Activated naive CD8-positive, alpha-beta T cell treated with anti-CD3 and anti-CD28 coated beads for 36 hours (primary cell): ENCODE measurements around the gene C11orf58. TPM values are rescaled to one million over a fixed set of nuclear protein-coding genes. Genes with fewer than 3 reads are reported as not detected.
A peak's percentile ranks its signal among the peaks of the same experiment; 100 is the strongest.

Source experiments
- DNase-seq: peaks from one replicate; pipeline ENCODE4 v3.0.0; 2021
- H3K27ac Mint-ChIP-seq: one replicate; pipeline ENCODE4 v1.8.0; 2022; ENCODE audit warnings: mild to moderate bottlenecking, moderate library complexity, mixed read lengths
- H3K27me3 Mint-ChIP-seq: one replicate; pipeline ENCODE4 v1.8.0; 2022; ENCODE audit warnings: mild to moderate bottlenecking, mixed read lengths
- H3K36me3 Mint-ChIP-seq: one replicate; pipeline ENCODE4 v1.8.0; 2021; ENCODE audit warnings: mild to moderate bottlenecking, mixed read lengths
- H3K4me1 Mint-ChIP-seq: one replicate; pipeline ENCODE4 v1.8.0; 2021; ENCODE audit warnings: mixed read lengths
- H3K4me3 Mint-ChIP-seq: one replicate; pipeline ENCODE4 v1.8.0; 2022; ENCODE audit warnings: mild to moderate bottlenecking, moderate library complexity, mixed read lengths
- H3K9me3 Mint-ChIP-seq: one replicate; pipeline ENCODE4 v1.8.0; 2022; ENCODE audit warnings: mixed read lengths
- total RNA-seq, 2 experiments: library from RNA; stranded (reverse); gene quantifications; one replicate each; pipeline ENCODE4 v1.2.3, GENCODE V29; 2021

The C11orf58 gene
- total RNA-seq, 2 experiments from 2014 or later: 151 to 153 TPM

DNA sequence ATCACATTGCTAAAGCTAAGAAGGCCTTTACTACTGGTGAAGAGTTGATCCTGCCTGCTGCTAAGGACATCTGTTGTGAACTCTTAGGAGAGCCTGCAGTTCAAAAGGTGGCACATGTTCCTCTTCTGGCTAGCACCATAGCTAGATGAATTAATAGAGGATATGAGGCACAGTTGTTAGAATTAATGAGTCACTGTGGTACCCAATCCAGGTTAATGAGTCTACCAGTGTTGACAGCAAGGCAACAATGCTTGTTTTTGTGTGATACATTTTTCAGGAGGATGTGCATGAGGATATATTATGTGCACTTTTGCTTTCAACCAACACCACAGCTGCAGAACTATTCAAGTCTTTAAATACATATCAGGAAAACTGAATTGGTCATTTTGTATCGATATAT, 12.0 kb downstream of the C11orf58 start:
- Mint-ChIP-seq H3K4me1 (peaks cover 31% of the 10 kb centered on the region), H3K27ac (peak overlapping the region; percentile 72), H3K4me3 (no peak overlapping the region), H3K27me3 (no peaks in the 10 kb centered on the region), H3K36me3 (peaks cover 54% of the 10 kb centered on the region), H3K9me3 (no peaks in the 10 kb centered on the region)
- DNase-seq: no peak

DNA sequence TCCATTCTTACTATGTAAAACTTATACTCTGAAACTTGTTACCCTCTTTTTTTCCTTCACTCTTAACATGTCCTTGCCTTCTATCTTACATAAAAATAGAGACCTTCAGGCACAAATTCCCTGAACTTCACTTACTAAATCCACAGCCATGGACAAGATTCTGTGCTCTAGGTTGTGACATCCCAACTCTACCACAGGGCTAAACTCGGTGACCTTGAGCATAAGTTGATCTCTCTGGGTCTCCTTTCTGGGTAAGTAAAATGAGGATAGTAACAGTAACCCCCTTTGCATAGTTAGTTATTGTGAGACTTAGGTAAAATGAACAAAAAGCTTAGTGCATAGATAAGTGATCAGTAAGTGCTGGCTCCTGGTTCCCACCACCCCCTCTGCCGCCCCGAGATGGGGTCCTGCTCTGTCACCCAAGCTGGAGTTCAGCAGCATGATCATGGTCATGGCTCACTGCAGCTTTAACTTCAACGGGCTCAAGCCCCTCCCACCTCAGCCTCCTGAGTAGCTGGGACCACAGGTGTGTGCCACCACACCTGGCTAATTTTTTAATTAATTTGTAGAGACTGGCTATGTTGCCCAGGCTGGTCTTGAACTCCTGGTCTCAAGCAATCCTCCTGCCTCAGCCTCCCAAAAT, 20.1 kb downstream of the C11orf58 start:
- H3K36me3 Mint-ChIP-seq: peaks cover 38% of the 10 kb centered on the region
- no peak for DNase-seq
- peak overlapping the region; percentile 36 for H3K27ac Mint-ChIP-seq
- H3K27me3 Mint-ChIP-seq: no peaks in the 10 kb centered on the region
- H3K9me3 Mint-ChIP-seq: peaks cover 4% of the 10 kb centered on the region
- H3K4me3 Mint-ChIP-seq: no peak overlapping the region
- H3K4me1 Mint-ChIP-seq: peaks cover 23% of the 10 kb centered on the region

DNA sequence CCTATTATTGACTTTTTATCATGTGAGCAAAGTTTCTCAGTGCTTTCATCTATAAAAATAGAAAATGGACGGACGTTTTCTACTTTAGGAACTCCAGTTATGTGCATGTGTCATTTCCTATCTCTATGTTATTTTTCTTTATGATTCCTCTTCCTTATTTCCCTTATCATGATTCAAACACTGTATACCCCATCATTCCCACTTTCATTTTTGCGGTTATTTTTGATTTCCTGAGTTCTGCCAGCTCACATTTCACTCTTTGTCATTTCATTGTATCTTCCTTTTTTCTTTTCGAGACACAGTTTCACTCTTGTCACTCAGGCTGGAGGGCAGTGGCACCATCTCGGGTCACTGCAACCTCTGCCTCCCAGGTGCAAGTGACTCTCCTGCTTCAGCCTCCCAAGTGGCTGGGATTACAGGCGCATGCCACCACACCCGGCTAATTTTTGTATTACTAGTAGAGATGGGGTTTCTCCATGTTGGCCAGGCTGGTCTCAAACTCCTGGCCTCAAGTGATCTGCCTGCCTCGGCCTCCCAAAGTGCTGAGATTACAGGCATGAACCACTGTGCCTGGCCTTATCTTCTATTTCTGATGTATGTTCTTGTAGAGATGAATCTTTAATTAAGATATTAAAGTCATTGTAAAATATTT, 21.5 kb downstream of the C11orf58 start:
- Mint-ChIP-seq H3K4me1 (peaks cover 15% of the 10 kb centered on the region), H3K9me3 (peaks cover 4% of the 10 kb centered on the region), H3K4me3 (no peak overlapping the region), H3K27ac (peak overlapping the region; percentile 55), H3K36me3 (peaks cover 31% of the 10 kb centered on the region), H3K27me3 (no peaks in the 10 kb centered on the region)
- no peak for DNase-seq

DNA sequence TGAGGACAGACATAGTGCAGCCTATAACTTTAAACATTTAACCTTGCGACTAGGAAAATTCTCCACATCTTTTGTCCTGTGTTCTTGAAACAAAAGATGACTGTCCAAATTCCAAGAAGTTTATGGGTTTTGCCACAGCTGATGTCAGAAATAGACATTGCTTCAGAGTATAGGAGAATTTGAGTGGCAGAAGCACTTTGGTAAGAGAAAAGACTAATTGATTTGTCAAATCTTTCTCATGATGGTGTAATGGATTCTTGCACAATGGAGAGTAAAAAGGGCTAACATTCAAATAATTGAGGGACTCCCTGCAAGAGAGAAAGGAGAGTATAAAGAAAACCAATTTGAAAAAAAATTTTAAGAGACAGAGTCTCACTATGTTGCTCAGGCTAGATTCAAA, 25.3 kb downstream of the C11orf58 start:
- DNase-seq: no peak
- peaks cover 4% of the 10 kb centered on the region for H3K9me3 Mint-ChIP-seq
- H3K36me3 Mint-ChIP-seq: peaks cover 9% of the 10 kb centered on the region
- peaks cover 11% of the 10 kb centered on the region for H3K4me1 Mint-ChIP-seq
- H3K27ac Mint-ChIP-seq: no peak overlapping the region
- no peak overlapping the region for H3K4me3 Mint-ChIP-seq
- H3K27me3 Mint-ChIP-seq: no peaks in the 10 kb centered on the region

DNA sequence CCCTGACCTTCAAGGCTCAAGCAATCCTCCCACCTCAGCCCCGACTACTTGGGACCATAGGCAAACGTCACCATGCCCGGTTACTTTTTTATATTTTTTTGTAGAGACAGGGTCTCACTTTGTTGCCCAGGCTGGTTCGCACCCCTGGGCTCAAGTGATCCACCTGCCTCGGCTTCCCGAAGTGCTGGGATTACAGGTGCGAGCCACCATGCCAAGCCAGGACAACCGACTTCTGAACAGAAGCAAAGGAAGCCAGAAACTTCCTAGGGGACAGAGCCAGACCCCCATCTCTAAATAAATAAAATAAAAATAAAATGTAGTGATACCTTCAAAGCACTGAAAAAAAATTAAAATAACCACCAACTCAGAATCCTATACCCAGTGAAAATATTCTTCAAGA, 26.4 kb downstream of the C11orf58 start:
- peaks cover 2% of the 10 kb centered on the region for H3K36me3 Mint-ChIP-seq
- H3K4me3 Mint-ChIP-seq: no peak overlapping the region
- no peak for DNase-seq
- H3K4me1 Mint-ChIP-seq: peaks cover 3% of the 10 kb centered on the region
- H3K27me3 Mint-ChIP-seq: no peaks in the 10 kb centered on the region
- H3K9me3 Mint-ChIP-seq: no peaks in the 10 kb centered on the region
- H3K27ac Mint-ChIP-seq: no peak overlapping the region

DNA sequence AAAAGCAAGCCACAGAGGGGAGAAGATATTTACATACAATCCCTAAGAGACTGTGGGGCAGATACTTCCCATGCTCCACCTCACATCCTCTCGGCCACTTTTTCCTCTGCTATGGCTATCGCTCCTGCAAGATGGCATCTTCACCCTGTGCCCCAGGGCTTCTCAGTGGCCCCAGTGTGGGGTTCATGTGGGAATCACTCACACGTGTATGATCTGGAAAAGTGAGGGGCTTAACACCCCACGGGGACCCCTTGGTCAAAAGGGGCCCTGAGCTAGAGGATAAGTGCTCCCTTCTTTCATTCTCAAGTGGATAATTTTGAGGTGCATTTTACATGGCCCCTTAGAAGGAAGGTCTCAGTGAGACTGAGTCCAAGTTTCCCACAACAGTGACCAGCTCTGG, 28.7 kb downstream of the C11orf58 start:
- no peak for DNase-seq

DNA sequence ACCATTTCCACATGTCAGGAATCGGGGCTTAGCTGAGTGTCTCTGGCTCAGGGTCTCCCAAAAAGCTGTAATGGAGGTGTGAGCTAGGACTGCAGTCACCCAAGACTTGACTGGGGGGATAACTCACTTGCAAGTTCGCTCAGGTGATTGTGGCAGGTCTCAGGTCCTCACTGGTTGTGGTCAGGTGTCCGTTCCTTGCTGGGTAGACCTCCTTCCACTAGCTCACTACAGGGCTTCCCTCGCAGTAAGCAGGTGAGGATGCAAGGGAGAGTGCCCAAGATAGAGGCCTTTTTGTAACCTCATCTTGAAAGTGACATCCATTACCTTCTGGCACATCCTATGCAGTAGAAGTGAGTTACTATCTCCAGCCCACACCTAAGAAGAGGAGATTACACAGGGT, 29.5 kb downstream of the C11orf58 start:
- H3K4me3 Mint-ChIP-seq: no peak overlapping the region
- no peak for DNase-seq
- no peaks in the 10 kb centered on the region for H3K9me3 Mint-ChIP-seq
- H3K27me3 Mint-ChIP-seq: no peaks in the 10 kb centered on the region
- H3K27ac Mint-ChIP-seq: no peak overlapping the region
- no peaks in the 10 kb centered on the region for H3K4me1 Mint-ChIP-seq
- no peaks in the 10 kb centered on the region for H3K36me3 Mint-ChIP-seq

More for the DNA sequence above, 28.7 kb downstream of the C11orf58 start:
- Mint-ChIP-seq H3K4me1 (no peaks in the 10 kb centered on the region), H3K27ac (no peak overlapping the region), H3K4me3 (no peak overlapping the region), H3K27me3 (no peaks in the 10 kb centered on the region), H3K9me3 (no peaks in the 10 kb centered on the region), H3K36me3 (no peaks in the 10 kb centered on the region)

- Mint-ChIP-seq H3K4me3 (no peak overlapping the region), H3K9me3 (no peaks in the 10 kb centered on the region), H3K36me3 (no peaks in the 10 kb centered on the region), H3K27me3 (no peaks in the 10 kb centered on the region), H3K4me1 (no peaks in the 10 kb centered on the region), H3K27ac (no peak overlapping the region)
- no peak for DNase-seq
These were observed 30.9 kb downstream of the C11orf58 start for GRCh38 chr11:16769386-16769785.

DNA sequence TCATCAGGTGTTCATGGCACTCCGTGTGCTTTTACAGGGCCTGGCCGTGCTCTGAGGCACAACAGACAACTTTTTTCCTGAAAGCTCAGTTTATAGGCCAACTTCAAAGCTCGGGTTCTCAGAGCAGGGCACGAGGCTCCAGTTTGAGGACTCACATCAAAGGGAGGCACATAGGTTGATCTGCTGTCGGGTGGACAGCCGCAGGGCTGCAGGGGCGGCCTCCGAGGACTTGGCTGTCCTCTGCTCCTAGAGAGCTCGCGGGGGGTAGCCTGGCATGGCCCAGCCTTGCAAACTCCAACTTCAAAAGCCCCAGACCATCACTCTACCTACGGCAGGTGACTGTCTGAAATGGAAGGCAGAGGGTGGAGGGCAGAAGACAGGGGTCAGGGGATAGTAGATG, 31.6 kb downstream of the C11orf58 start:
- no peak for DNase-seq
- Mint-ChIP-seq H3K36me3 (no peaks in the 10 kb centered on the region), H3K9me3 (no peaks in the 10 kb centered on the region), H3K4me1 (no peaks in the 10 kb centered on the region), H3K4me3 (no peak overlapping the region), H3K27me3 (no peaks in the 10 kb centered on the region), H3K27ac (no peak overlapping the region)

DNA sequence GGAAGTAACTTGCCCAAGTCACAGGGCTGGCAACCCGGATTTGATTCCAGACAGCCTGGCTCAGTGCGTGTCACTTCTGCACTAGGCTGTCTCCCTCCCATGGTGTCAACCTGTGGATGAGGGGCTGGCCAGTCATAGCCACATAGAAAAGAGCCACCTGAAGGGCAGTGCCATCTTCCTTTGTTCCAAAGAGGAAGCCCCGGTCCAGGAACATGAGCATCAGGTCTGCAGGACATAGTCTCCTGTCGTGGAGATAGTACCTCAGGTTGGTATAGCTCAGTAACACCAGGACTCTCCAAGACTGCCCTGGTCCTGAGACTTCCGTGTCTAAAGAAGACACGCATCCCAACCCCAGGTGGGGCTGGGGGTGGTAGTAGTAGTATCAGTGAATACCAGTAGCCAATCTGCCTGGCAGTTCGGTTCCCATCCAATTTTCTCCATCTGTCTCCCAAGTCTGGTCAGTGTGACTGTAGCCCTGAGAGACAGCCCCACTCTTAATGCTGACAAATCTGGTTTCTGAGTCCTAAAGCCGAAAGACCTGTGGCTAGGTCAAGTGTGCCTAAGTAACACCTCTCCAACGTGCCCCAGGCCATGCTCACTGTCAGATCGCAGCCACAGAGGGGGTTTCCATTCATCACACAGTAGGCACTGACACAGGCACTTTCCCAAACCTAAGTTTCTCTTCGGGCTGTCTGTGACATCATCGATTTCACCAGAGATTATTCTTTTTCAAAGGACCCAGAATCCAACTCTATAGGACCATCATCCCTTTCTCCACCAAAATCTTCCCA, 33.1 kb downstream of the C11orf58 start:
- DNase-seq: no peak
- Mint-ChIP-seq H3K27ac (no peak overlapping the region), H3K36me3 (no peaks in the 10 kb centered on the region), H3K4me3 (no peak overlapping the region), H3K27me3 (no peaks in the 10 kb centered on the region), H3K9me3 (no peaks in the 10 kb centered on the region), H3K4me1 (no peaks in the 10 kb centered on the region)

DNA sequence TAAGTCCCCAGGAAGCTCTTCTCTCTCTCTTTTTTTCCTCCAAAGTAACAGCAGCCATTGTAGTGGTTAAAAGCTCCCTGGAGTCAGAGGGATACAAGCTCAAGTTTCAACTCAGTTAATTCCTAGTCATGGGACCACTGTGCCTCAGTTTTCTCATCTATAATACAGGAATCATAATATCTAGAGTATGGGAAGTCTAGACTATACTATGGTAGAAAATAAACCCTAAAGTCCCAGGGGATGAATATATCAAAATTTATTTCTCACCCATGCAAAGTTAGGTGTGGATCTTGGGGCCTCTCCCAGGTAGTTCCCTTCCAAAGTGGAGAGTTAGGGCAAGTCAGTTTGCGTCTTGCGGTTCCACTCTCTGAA, 33.7 kb downstream of the C11orf58 start:
- Mint-ChIP-seq H3K27ac (no peak overlapping the region), H3K36me3 (no peaks in the 10 kb centered on the region)

DNA sequence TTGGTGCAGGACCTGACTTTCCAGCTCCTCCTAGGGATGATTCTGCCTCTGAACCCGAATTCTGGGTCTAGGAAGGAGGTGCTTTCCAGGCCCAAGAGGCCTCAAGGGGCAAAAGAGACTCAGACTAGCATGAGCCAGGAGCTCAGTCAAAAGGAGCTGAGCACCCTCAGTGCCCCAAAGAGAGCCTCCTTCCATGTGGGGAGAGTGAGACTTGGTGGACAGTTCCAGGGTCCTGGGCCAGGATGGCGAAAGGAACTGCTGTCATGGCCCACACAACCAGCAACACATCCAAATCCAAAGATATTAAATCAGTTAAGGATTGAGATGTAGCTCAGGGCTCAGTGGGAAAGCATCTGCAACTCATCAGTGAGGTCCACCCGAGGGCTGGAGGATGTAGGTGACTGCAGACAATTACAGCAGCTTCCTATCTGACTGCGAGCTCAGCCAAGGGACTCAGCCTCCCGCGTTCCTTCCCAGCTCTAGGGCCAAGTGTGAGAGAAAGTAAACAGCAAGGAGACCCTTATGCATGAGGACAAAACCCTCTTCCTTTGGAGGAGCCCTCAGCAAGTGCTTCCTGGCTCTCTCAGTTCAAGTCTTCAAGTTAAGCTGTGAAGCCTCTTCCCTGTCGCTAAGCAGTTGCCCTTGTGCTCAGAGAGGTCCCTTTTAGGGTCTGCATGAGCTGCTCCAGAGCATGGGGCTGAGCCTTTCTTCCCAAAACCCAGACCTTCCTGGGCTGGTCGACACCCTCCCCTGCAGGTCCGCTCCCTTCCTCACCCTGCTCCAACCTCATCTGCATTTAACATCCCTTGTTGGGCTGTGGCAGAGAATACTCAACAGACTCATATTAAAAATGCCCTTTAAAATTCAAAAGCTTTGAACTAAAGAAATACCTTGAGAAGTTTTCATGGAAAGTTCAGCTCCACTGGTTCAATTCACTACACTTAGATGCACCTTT, 35.8 kb downstream of the C11orf58 start:
- H3K27ac Mint-ChIP-seq: no peak overlapping the region
- H3K4me1 Mint-ChIP-seq: no peaks in the 10 kb centered on the region

More for the DNA sequence above, 33.7 kb downstream of the C11orf58 start:
- no peaks in the 10 kb centered on the region for H3K9me3 Mint-ChIP-seq
- H3K4me1 Mint-ChIP-seq: no peaks in the 10 kb centered on the region
- no peaks in the 10 kb centered on the region for H3K27me3 Mint-ChIP-seq
- DNase-seq: no peak
- H3K4me3 Mint-ChIP-seq: no peak overlapping the region

DNA sequence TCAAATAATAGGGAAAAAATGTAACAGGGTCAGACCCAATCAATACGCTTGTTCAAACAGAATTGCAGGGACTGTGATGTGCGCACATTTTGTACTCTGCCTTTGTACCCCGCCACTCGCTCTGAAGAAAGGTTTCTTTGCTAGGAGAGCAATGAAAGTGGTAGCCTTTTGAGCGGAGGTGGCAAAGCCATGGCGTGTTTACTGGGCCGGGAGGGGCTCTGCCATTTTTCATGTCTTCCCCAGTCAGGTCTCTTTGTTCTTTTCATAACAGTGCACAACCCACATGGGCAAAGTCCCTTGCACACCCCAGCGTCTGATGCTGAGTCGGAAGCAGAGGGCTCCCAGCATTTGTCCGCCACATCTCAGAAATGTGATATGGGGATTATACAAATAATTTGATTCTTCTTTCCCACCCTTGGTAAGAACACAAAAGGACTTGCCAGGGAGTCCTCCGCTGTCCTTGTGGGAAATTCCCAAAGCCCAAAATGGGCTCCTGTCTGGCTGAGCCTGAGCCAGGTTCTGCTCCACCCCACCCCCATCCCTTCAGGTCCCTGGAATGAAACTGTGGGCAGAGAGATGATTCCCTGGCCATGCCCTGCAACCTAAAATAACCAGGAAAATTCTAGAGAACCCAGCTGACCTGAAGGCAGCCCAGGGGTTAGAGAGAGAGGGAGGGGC, 36.6 kb downstream of the C11orf58 start:
- no peak overlapping the region for H3K27ac Mint-ChIP-seq
- no peaks in the 10 kb centered on the region for H3K27me3 Mint-ChIP-seq

More for the DNA sequence above, 35.8 kb downstream of the C11orf58 start:
- H3K9me3 Mint-ChIP-seq: no peaks in the 10 kb centered on the region
- no peaks in the 10 kb centered on the region for H3K27me3 Mint-ChIP-seq
- no peaks in the 10 kb centered on the region for H3K36me3 Mint-ChIP-seq
- no peak for DNase-seq
- H3K4me3 Mint-ChIP-seq: no peak overlapping the region

DNA sequence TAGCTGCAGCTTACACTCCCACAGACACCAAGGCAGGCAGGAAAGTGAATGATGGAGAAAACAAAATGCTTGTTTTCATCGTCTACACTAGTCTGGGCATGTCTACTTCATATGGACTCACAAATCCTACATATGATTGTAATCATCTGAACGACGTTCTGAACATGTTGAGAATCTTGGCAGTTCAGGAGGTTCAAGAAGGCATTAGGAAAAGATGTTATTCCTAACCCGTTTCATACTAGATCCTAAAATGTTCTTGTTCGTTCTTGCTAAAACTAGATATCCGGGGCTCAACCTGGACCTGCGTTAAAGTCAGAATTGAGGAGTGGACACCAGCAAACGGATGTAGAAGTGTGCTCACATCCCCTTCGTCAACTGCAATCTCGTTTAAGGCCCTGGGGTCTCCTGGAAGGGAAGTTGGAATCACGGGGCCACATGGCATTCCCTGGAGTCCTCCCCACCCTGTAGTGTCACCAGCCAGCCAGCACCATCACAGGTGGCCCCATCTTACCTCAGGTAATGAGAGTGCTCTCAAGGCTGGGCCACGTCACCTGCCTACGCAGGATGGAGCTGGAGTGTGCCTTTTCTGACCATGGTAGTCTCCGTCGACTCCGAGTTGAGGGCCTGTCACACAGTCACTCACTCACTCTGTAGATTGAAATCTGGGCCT, 37.3 kb downstream of the C11orf58 start:
- no peak overlapping the region for H3K27ac Mint-ChIP-seq
- H3K9me3 Mint-ChIP-seq: no peaks in the 10 kb centered on the region
- H3K27me3 Mint-ChIP-seq: no peaks in the 10 kb centered on the region
- no peaks in the 10 kb centered on the region for H3K4me1 Mint-ChIP-seq
- no peak overlapping the region for H3K4me3 Mint-ChIP-seq
- no peaks in the 10 kb centered on the region for H3K36me3 Mint-ChIP-seq
- DNase-seq: no peak

More for the DNA sequence above, 36.6 kb downstream of the C11orf58 start:
- no peak for DNase-seq
- no peaks in the 10 kb centered on the region for H3K9me3 Mint-ChIP-seq
- no peaks in the 10 kb centered on the region for H3K36me3 Mint-ChIP-seq
- no peaks in the 10 kb centered on the region for H3K4me1 Mint-ChIP-seq
- H3K4me3 Mint-ChIP-seq: no peak overlapping the region
